Fibroblast of skin of back (primary cell): ENCODE results near the gene RNASE8.

Source experiments
- DNase-seq: peaks from one replicate; pipeline ENCODE4 v3.0.0-alpha.2; 2013

RNASE8 gene

GRCh38 chr14:21030531-21030930 is 27.1 kb upstream of the RNASE8 start:
- DNase-seq, result no peak

- DNase-seq, result no peak
Measured at GRCh38 chr14:21032326-21033132, 25.1 kb upstream of the RNASE8 start.

GRCh38 chr14:21033133-21033698 is 24.4 kb upstream of the RNASE8 start:
- no peak for DNase-seq

GRCh38 chr14:21034707-21035106 is 22.9 kb upstream of the RNASE8 start, which contains the start of gene RNASE13:
Gene RNASE13, minus strand, starts transcription at chr14:21034807. Its CDS starts 519 bp downstream, at chr14:21034288.
- no peak for DNase-seq

GRCh38 chr14:21036751-21037150 is 20.9 kb upstream of the RNASE8 start:
- no peak for DNase-seq

GRCh38 chr14:21037156-21037555 is 20.5 kb upstream of the RNASE8 start:
- DNase-seq, result no peak

GRCh38 chr14:21038441-21039422 is 18.9 kb upstream of the RNASE8 start:
- DNase-seq, result peak; percentile 25

GRCh38 chr14:21039585-21040369 is 17.8 kb upstream of the RNASE8 start:
- DNase-seq, result peak; percentile 61

GRCh38 chr14:21040370-21040925 is 17.2 kb upstream of the RNASE8 start:
- DNase-seq, result no peak

GRCh38 chr14:21040941-21041340 is 16.7 kb upstream of the RNASE8 start:
- peak; percentile 12 for DNase-seq

- peak; percentile 26 for DNase-seq
Measured at GRCh38 chr14:21041676-21042433, 15.8 kb upstream of the RNASE8 start, which contains the start of gene RNASE7. Gene RNASE7, plus strand, starts transcription at chr14:21042362. Its CDS starts 631 bp downstream, at chr14:21042993.

GRCh38 chr14:21042918-21043317 is 14.7 kb upstream of the RNASE8 start:
- no peak for DNase-seq

GRCh38 chr14:21043387-21043973 is 14.1 kb upstream of the RNASE8 start:
- no peak for DNase-seq

- no peak for DNase-seq
Measured at GRCh38 chr14:21043974-21044618, 13.5 kb upstream of the RNASE8 start.

GRCh38 chr14:21047378-21047781 is 10.2 kb upstream of the RNASE8 start:
- DNase-seq, result peak; percentile 38

GRCh38 chr14:21048638-21049037 is 9.0 kb upstream of the RNASE8 start:
- DNase-seq, result no peak

GRCh38 chr14:21049271-21049673 is 8.3 kb upstream of the RNASE8 start:
- peak; percentile 56 for DNase-seq

- no peak for DNase-seq
Measured at GRCh38 chr14:21050597-21050996, 7.0 kb upstream of the RNASE8 start.

- no peak for DNase-seq
Measured at GRCh38 chr14:21053184-21054122, 4.2 kb upstream of the RNASE8 start.
